GM18508 (cell line): ENCODE measurements around the gene EEF1A1.
A peak's percentile ranks its signal among the peaks of the same experiment; 100 is the strongest.
"Not testable (repeated sequence)": the region's sequence is repeated elsewhere in the genome, so short reads cannot be mapped to it uniquely, and the experiment has no call there.

Experiments
- ATAC-seq: cut with Tn5 transposase; IDR thresholded peaks from one replicate; pipeline ENCODE4 v1.9.1; 2021; ENCODE audit warnings: moderate number of reproducible peaks; ENCODE audit not compliant: insufficient read depth, unreplicated experiment

Gene EEF1A1

DNA sequence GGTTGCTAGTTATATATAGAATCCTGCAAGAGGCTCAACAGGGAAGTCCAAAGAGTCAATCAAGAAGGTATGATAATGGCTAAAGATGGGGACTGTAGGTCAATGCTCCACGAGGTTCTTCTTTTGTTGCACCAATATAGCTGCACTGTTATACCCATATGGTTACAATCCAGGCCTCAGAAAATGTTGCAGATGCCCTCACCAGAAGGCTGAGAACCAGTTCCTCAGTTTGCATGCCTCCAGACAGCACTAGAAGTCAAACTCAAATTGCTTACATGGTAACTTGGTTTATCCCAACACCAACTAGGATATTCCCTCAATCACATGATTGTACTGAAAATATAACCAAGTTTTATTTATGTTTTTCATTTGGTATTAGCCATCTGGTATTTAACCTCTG, 12.1 kb downstream of the EEF1A1 start:
- ATAC-seq, result no peak

DNA sequence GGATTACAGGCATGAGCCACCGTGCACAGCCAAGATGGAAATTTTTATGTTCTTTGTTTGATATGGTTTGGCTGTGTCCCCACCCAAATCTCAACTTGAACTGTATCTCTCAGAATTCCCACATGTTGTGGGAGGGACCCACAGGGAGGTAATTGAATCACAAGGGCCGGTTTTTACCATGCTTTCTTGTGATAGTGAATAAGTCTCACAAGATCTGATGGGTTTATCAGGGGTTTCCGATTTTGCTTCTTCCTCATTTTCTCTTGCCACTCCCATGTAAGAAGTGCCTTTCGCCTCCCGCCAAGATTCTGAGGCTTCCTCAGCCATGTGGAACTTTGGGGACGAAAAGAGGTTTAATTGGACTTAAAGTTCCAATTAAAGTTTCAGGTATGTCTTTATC, 14.6 kb downstream of the EEF1A1 start:
- no peak for ATAC-seq

DNA sequence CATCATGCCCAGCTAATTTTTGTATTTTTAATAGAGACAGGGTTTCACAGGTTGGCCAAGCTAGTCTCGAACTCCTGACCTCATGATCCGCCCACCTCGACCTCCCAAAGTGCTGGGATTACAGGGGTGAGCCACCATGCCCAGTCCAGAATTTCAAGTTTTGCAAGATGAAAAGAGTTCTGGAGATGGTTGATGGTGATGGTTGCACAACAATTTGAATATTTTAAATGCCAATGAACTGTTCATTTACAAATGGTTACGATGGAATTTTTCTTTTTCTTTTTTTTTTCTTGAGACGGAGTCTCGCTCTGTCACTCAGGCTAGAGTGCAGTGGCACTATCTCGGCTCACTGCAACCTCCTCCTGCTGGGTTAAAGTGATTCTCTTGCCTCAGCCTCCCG, 15.1 kb downstream of the EEF1A1 start:
- ATAC-seq, result not testable (repeated sequence)

DNA sequence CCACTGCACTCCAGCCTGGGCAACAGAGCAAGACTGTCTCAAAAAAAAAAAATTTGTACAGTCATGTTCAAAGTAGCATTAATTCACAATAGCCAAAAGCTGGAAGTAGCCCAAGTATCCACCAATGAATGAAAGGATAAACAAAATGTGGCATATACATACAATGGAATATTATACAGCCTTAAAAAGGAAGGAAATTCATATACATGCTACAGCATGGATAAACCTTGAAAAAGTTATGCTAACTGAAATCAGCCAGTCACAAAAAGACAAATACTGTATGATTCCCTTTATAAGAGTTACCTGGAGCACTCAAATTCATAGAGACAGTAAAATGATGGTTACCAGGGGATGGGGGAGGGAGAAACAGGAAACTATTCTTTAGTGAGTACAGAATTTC, 15.7 kb downstream of the EEF1A1 start:
- ATAC-seq, result no peak

DNA sequence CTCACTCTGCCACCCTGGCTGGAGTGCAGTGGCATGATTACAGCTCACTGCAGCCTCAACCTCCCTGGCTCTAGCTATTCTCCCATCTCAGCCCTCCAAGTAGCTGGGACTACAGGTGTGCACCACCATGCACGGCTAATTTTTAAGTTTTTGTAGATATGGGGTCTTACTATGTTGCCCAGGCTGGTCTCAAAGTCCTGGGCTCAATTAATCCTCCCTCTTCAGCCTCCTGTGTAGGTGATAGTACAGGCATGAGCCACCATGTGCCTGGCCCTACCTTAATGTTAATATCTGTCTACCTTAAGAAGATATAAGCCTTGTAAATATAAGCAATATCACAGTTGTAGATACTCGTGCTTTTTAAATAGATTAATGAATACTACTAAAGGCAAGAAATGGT, 16.7 kb downstream of the EEF1A1 start:
- no peak for ATAC-seq

DNA sequence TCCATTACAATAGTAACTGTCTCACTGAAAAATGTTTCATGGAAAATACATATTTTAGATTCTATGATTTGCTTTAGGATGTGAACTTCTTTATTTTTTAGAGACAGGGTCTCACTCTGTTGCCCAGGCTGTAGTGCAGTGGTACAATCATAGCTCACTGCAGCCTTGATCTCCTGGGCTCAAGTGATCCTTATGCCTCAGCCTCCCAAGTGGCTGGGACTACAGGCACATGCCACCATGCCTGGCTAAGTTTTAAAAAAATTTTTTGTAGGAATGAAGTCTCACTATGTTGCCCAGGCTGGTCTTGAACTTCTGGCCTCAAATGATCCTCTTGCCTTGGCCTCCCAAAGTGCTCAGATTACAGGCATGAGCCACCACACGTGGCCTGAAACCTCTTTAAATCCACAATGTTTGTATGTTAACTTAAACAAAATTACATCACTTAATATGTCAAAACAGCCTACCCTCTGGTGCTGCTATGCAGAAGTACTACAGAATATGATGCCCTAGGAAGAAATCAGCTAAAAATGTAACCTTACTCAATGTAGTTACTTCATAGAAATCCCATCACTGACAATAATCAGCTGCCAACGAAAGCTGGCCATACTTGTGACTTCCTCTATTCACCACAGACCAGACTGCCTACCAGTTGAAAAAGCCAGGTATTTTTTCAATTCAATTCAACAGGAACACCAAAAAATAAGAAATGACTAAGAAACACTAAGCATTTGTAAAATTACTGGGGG, 17.6 kb downstream of the EEF1A1 start:
- no peak for ATAC-seq

DNA sequence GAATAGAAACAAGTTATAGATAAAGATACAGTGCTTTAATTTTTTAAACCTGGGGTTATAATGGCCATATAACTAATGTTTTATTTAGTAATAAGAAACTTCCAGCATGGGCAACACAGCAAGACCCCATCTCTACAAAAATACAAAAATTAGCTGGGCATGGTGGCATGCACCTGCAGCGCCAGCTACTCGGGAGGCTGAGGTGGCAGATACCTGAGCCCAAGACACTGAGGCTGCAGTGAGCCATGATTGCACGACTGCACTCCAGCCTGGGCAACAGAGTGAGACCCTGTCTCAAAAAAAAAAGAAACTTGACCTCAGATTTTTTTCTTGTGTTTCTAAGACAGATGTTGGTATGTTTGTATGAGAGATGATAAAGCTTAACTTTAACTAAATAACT, 22.9 kb downstream of the EEF1A1 start:
- ATAC-seq, result no peak

DNA sequence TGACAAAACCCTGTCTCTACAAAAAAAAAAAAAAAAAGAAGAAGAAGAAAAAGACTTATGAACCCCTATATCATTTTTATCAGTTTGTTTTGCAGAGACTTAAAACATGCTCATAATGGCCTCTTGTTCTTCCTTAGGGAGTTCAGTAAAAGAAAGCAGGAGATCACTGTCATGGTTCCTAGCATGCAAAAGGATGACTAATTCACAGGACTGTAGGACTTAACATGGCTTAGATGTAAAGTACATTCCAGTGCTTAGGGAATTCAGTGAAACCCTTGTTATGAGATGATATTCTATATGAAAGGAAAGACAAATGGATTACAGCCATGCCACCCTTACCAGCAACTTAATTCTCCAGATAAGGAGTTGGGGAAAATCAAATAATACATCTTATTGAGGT, 29.5 kb downstream of the EEF1A1 start:
- no peak for ATAC-seq

DNA sequence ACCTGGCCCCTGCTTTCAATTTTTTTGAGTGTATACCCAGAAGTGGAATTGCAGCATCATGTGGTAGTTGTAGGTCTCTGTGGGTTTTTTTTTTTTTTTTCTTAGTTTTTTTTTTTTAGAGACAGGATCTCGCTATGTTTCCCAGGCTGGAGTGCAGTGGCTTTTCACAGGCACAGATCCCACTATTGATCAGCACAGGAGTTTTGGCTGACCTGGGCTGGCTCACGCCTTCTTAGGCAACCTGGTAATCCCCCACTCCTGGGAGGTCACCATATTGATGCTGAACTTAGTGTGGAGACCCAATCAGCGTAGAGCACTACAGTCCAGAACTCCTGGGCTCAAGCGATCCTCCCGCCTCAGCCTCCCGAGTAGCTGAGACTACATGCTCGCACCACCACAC, 33.4 kb downstream of the EEF1A1 start:
- no peak for ATAC-seq

DNA sequence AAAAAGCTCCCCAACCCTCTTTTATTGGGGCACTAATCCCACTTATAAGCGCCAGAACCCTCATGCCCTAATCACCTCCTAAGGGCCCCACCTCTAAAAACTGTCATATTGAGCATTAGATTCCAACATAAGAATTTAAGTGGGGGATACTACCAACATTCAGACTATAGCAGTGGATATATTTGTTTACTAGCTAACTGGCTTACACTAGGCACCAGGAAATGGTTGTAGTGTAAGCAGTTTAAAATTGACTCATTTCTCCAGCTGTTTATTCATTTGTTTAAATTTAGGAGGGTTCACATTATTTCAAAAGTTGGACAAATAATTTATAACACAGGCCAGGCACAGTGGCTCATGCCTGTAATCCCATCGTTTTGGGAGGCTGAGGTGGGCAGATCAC, 36.4 kb downstream of the EEF1A1 start:
- ATAC-seq, result no peak

DNA sequence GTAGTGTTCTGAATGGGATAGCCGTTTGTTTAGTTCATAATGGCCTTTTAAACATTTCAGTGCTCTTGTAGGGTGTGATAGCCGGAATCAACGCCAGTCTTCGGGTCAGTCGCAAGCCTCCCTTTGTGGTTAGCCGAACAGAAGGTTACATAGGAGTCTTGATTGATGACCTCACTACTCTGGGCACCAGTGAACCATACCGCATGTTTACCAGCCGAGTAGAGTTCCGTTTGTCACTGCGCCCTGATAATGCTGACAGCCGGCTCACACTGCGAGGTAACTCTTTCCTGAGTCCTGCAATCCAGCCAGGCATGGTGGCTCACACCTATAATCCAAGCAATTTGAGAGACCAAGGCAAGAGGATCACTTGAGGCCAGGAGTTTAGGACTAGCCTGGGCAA, 38.9 kb downstream of the EEF1A1 start:
- no peak for ATAC-seq

DNA sequence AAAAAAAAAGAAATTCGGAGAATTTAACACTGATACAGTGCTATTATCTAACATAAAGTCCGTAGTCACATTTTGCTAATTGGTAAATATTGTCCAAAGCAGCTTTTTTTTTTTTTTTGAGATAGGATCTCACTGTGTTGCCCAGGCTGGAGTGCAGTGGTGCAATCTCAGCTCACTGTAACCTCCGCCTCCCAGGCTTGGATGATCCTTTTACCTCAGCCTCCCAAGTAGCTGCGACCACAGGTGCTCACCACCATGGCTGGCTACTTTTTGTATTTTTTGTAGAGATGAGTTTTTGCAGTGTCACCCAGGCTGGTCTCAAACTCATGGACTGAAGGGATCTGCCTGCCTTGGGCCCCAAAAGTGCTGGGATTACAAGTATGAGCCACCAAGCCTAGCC, 43.4 kb downstream of the EEF1A1 start:
- ATAC-seq, result no peak

DNA sequence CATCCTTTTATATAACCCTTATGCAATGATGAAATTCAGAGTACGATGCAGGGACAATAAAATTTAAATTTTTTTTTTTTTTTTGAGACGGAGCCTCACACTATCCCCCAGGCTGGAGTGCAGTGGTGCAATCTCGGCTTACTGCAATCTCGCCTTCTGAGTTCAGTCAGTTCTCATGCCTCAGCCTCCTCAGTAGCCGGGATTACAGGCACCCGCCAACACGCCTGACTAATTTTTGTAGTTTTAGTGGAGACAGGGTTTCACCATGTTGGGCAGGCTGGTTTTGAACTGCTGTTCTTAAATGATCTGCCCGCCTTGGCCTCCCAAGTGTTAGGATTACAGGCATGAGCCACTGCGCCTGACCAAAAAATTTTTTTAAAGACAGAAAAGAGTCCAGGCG, 44.1 kb downstream of the EEF1A1 start:
- no peak for ATAC-seq

DNA sequence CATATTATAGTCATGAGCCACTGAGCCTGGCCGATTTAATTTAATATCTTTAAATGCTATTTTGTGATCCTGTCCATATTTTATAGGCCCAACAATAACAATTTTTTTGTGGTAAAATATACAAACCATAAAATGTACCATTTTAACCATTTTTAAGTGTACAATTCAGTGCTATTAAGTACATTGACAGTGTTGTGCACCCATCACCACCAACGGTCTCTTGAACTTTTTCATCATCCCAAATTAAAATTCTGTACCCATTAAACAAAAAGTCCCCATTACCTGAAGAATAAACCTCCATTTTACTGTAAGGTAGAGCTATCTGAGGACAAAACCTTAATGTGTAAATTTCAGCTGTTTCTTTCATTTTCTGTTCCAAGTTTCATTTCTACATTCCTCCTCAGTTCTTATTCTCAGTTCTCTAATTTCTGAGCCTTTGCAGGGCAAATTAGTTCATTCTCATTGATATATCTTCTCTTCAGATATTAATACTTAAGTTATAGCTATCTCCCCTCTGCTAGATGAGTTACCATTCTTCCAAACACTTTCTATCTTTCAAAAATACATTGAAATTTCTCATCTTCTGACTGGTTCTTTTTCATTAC, 49.0 kb downstream of the EEF1A1 start:
- ATAC-seq, result peak; percentile 97
